Large intestine (tissue), 3 donors: Measurements from ENCODE around the gene ALDH18A1. TPM values are rescaled to one million over a fixed set of nuclear protein-coding genes. Genes with fewer than 3 reads are reported as not detected.
"Not testable (repeated sequence)": the region's sequence is repeated elsewhere in the genome, so short reads cannot be mapped to it uniquely, and the experiment has no call there.

Experiments
- DNase-seq, 2 donors: peaks; one replicate each; pipeline versions ENCODE4 v3.0.0 to v3.0.0-alpha.2; 2013
- H3K27ac ChIP-seq: one replicate; pipeline ENCODE4 v1.5.1; 2013; ENCODE audit warnings: low read length
- H3K27me3 ChIP-seq: 2 replicates; pipeline ENCODE4 v1.6.1; 2013; ENCODE audit warnings: low read length; ENCODE audit not compliant: control insufficient read depth, insufficient read depth
- H3K36me3 ChIP-seq: 2 replicates; pipeline ENCODE4 v1.6.1; 2013; ENCODE audit warnings: low read length; ENCODE audit not compliant: control insufficient read depth, insufficient read depth
- H3K4me1 ChIP-seq: one replicate; pipeline ENCODE4 v1.6.1; 2013; ENCODE audit warnings: low read length; ENCODE audit not compliant: control insufficient read depth, insufficient read depth
- H3K4me3 ChIP-seq: one replicate; pipeline ENCODE4 v1.5.1; 2013; ENCODE audit warnings: low read length
- H3K9me3 ChIP-seq: one replicate; pipeline ENCODE4 v1.6.1; 2013; ENCODE audit warnings: mild to moderate bottlenecking, low read depth, low read length, moderate library complexity; ENCODE audit not compliant: control insufficient read depth
- WGBS: methylation state at CpG from one replicate; pipeline ENCODE4 v1.1.5; 2013; ENCODE audit warnings: low lambda C conversion rate; ENCODE audit not compliant: insufficient coverage; 5-methylcytosine and 5-hydroxymethylcytosine counted together
- polyA plus RNA-seq: library from polyadenylated mRNA; unstranded; fragments of 120-200 nt; gene quantifications from one replicate; pipeline ENCODE4 v1.2.1, GENCODE V29; 2013

The ALDH18A1 gene
- polyA plus RNA-seq, 1 donor, result 209 TPM

DNA sequence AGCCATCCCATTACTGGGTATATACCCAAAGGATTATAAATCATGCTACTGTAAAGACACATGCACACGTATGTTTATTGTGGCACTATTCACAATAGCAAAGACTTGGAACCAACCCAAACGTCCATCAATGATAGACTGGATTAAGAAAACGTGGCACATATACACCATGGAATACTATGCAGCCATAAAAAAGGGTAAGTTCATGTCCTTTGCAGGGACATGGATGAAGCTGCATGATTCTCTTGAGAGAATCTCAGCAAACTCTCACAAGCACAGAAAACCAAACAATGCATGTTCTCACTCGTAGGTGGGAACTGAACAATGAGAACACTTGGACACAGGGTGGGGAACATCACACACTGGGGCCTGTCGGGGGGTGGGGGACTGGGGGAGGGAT, 36.1 kb downstream of the ALDH18A1 start:
- WGBS, result no CpG with 5 or more reads among the region's 5 CpGs
- peaks cover 70% of the 10 kb centered on the region for H3K36me3 ChIP-seq

GRCh38 chr10:95618101-95618500, 38.4 kb downstream of the ALDH18A1 start:
- peak overlapping the region; percentile 0 for H3K27ac ChIP-seq
- DNase-seq, result no peak
- peaks cover 71% of the 10 kb centered on the region for H3K36me3 ChIP-seq

More for the DNA sequence above, 36.1 kb downstream of the ALDH18A1 start:
- not testable (repeated sequence) for H3K27me3 ChIP-seq, H3K9me3 ChIP-seq, H3K27ac ChIP-seq, DNase-seq, H3K4me1 ChIP-seq, H3K4me3 ChIP-seq

GRCh38 chr10:95616446-95616845, 40.1 kb downstream of the ALDH18A1 start:
- Histone ChIP-seq H3K27ac (peak overlapping the region; percentile 76), H3K36me3 (peaks cover 81% of the 10 kb centered on the region)
- no CpG with 5 or more reads among the region's 4 CpGs for WGBS

More at GRCh38 chr10:95618101-95618500, 38.4 kb downstream of the ALDH18A1 start:
- Histone ChIP-seq H3K27me3 (no peaks in the 10 kb centered on the region), H3K4me1 (peaks cover 19% of the 10 kb centered on the region), H3K4me3 (no peak overlapping the region), H3K9me3 (peaks cover 3% of the 10 kb centered on the region)
- no CpG with 5 or more reads among the region's 4 CpGs for WGBS

DNA sequence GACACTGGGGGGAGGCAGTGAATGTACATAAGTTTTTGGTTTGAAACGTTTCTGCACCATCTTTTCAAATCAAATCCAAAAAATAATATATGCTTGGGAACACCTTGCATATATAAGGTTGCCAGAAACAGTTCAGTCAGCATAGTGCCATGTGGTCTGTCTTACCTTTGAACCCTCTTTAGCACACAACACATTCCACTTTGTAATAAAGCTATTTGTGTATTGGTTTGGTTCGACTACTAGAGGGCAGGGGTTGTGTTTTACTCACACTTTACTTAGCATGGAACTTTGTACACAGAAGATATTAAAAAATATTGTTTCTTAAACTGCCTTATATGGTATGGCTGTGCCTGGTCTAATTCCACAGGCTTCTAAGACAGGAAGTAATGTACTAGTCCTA, 43.2 kb downstream of the ALDH18A1 start:
- 50% methylated on average over 1 of the region's 2 CpGs for WGBS
- Histone ChIP-seq H3K27me3 (no peaks in the 10 kb centered on the region), H3K4me1 (peaks cover 30% of the 10 kb centered on the region), H3K9me3 (no peaks in the 10 kb centered on the region), H3K27ac (peak overlapping the region; percentile 84), H3K36me3 (peaks cover 95% of the 10 kb centered on the region), H3K4me3 (no peak overlapping the region)
- DNase-seq, result peak; percentile 86 to 93

More at GRCh38 chr10:95616446-95616845, 40.1 kb downstream of the ALDH18A1 start:
- no peaks in the 10 kb centered on the region for H3K27me3 ChIP-seq
- peaks cover 30% of the 10 kb centered on the region for H3K4me1 ChIP-seq
- peaks cover 3% of the 10 kb centered on the region for H3K9me3 ChIP-seq
- H3K4me3 ChIP-seq, result no peak overlapping the region
- DNase-seq, result no peak

GRCh38 chr10:95610727-95611126, 45.8 kb downstream of the ALDH18A1 start:
- Histone ChIP-seq H3K4me3 (no peak overlapping the region), H3K27ac (no peak overlapping the region), H3K36me3 (peaks cover 95% of the 10 kb centered on the region), H3K4me1 (peaks cover 27% of the 10 kb centered on the region), H3K9me3 (no peaks in the 10 kb centered on the region), H3K27me3 (no peaks in the 10 kb centered on the region)
- no peak for DNase-seq
- WGBS, result no CpG with 5 or more reads among the region's 3 CpGs

GRCh38 chr10:95606922-95607321, 49.6 kb downstream of the ALDH18A1 start:
- WGBS, result no CpG with 5 or more reads among the region's 3 CpGs
- no peak overlapping the region for H3K27ac ChIP-seq
- peaks cover 74% of the 10 kb centered on the region for H3K36me3 ChIP-seq
- peaks cover 5% of the 10 kb centered on the region for H3K4me1 ChIP-seq
- no peak for DNase-seq
- no peaks in the 10 kb centered on the region for H3K9me3 ChIP-seq
- H3K27me3 ChIP-seq, result no peaks in the 10 kb centered on the region
- H3K4me3 ChIP-seq, result no peak overlapping the region

GRCh38 chr10:95605163-95605562, 51.3 kb downstream of the ALDH18A1 start:
- WGBS, result no CpG with 5 or more reads among the region's 3 CpGs
- peaks cover 56% of the 10 kb centered on the region for H3K36me3 ChIP-seq

DNA sequence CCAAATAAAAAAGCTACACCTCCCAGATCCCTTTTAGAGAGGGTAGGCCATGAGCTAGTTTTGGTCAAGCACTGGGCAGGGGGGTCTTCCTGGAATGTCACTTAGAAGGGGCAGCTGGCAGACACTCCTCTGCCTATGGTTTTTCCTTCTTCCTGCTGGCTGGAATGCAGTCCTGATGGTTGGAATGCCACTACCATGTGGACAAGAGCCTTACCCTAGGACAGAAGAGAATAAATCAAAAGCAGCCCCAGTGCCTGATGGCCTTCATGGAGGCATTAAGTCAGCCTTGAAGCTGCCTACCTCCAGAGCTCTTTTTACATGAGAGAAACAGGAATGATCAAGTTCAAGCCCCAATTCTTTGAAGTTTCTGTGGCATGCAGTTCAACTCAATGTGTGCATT, 51.9 kb downstream of the ALDH18A1 start:
- H3K4me1 ChIP-seq, result peaks cover 5% of the 10 kb centered on the region
- DNase-seq, result no peak
- peaks cover 53% of the 10 kb centered on the region for H3K36me3 ChIP-seq
- H3K4me3 ChIP-seq, result no peak overlapping the region
- H3K27me3 ChIP-seq, result no peaks in the 10 kb centered on the region
- H3K27ac ChIP-seq, result peak overlapping the region; percentile 17
- H3K9me3 ChIP-seq, result no peaks in the 10 kb centered on the region

More at GRCh38 chr10:95605163-95605562, 51.3 kb downstream of the ALDH18A1 start:
- Histone ChIP-seq H3K4me1 (peaks cover 5% of the 10 kb centered on the region), H3K27ac (peak overlapping the region; percentile 17), H3K4me3 (no peak overlapping the region), H3K27me3 (no peaks in the 10 kb centered on the region), H3K9me3 (no peaks in the 10 kb centered on the region)
- peak in 1 of 2 donors; percentile 34 for DNase-seq

DNA sequence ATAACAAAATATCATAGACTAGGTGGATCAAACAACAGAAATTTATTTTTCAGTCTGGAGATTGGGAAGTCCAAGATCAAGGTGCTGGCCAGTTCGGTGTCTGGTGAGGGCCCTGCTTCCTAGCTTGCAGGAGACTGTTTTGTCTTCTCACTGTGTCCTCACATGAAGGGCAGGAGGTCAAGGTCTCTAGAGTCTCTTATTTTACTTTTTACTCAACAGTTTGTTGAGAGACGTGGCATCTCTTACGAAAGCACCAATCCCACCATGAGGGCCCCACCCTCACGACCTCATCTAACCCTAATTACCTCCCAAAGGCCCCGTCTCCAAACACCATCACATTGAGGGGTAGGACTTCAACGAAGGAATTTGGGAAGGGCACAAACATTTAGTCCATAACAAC, 54.1 kb downstream of the ALDH18A1 start:
- WGBS, result no CpG with 5 or more reads among the region's 6 CpGs
- no peaks in the 10 kb centered on the region for H3K27me3 ChIP-seq
- H3K9me3 ChIP-seq, result no peaks in the 10 kb centered on the region
- H3K4me1 ChIP-seq, result peaks cover 5% of the 10 kb centered on the region
- peaks cover 31% of the 10 kb centered on the region for H3K36me3 ChIP-seq
- no peak overlapping the region for H3K27ac ChIP-seq
- no peak overlapping the region for H3K4me3 ChIP-seq
- DNase-seq, result no peak

DNA sequence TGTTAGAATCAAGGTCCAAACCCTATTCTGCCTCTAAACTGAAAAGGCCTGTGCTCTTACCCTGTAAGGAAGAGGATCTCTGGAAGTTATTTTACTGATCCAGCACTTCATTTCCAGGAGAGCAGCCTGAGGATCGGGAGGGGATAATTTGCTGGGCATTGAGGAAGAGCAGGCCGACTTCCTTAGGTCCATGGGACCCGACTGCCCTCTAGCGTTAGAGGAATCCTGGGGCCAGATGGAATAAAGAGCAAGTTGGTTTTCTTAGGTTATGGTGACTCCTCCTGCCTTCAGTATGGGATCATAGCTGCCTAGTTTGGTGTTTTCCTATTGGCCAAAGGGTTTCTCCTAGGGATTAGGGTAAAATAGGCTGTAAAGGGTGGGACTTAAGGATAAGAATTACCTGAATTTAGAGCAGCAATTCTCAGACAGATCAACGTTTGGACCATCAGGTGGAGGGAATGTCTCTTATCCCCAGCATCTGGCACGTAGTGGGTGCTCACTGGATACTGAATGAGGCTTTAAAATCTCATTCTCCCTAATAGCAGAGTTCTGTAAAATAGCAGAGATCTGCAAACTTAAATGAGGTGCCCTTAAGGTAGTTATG, 55.3 kb downstream of the ALDH18A1 start:
- Histone ChIP-seq H3K27ac (no peak overlapping the region), H3K4me1 (peaks cover 5% of the 10 kb centered on the region), H3K27me3 (no peaks in the 10 kb centered on the region), H3K4me3 (no peak overlapping the region), H3K9me3 (no peaks in the 10 kb centered on the region), H3K36me3 (peaks cover 19% of the 10 kb centered on the region)
- WGBS, result 100% methylated on average over 1 of the region's 6 CpGs
- DNase-seq, result peak; percentile 87 to 89

DNA sequence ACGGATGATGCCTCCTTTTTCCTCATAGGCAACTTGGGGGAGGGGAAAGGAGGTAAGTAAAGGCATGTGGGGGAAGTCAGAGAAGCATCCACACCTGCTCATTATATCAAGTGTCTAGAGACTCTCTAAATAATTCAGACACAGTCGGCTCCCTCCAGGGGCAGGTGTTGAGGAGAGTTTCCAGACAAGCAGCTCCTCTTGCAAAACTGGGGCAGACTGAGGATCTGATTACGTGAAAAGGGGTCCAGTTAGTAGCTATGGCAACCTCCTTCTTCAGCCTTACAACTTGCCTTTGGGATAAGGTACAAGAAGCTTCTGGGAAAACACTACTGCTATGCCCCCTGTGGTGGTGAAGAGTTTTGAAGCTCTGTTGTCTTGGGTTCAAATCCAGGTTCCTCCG, 56.4 kb downstream of the ALDH18A1 start:
- no peak for DNase-seq
- Histone ChIP-seq H3K4me1 (peaks cover 5% of the 10 kb centered on the region), H3K9me3 (no peaks in the 10 kb centered on the region), H3K4me3 (no peak overlapping the region), H3K27ac (no peak overlapping the region), H3K27me3 (no peaks in the 10 kb centered on the region), H3K36me3 (peaks cover 9% of the 10 kb centered on the region)
- 80% methylated on average over 1 of the region's 4 CpGs for WGBS
